ENCODE measurements around the gene PRKAG2. TPM values are rescaled to one million over a fixed set of nuclear protein-coding genes. Genes with fewer than 3 reads are reported as not detected.
A peak's percentile ranks its signal among the peaks of the same experiment; 100 is the strongest.

PRKAG2 gene
- total and polyA plus RNA-seq, 8 donors, result 19.9 to 302 (median 60.9) TPM

DNA sequence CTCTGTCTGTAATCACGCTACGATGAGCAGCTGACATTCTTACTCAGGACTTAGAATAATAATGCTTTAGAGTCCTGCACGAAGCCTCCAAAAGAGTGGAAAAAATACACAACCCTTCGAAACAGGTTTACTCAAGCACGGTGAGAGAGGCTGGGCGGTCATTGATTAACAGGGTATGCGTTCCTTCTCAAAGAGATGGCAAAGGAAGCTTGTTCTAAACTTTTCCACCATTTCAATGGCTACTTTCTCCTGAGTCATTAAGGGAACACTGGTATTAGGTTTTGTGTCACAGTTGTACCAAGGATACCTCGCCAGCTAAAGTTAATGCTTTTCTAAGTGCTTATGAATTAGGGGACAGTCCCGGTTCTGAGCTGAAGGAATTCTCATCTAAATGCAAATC, 215.3 kb downstream of the PRKAG2 start:
- Histone ChIP-seq H3K27ac (no peak overlapping the region), H3K27me3 (no peaks in the 10 kb centered on the region), H3K36me3 (peaks cover 0 to 1% (median 0%) of the 10 kb centered on the region in 4 donors), H3K9me3 (peaks cover 0 to 3% (median 0%) of the 10 kb centered on the region in 4 donors), H3K4me3 (no peak overlapping the region), H3K4me1 (peaks cover 0 to 24% (median 3%) of the 10 kb centered on the region in 4 donors)
- TF ChIP-seq, protein P1, sequence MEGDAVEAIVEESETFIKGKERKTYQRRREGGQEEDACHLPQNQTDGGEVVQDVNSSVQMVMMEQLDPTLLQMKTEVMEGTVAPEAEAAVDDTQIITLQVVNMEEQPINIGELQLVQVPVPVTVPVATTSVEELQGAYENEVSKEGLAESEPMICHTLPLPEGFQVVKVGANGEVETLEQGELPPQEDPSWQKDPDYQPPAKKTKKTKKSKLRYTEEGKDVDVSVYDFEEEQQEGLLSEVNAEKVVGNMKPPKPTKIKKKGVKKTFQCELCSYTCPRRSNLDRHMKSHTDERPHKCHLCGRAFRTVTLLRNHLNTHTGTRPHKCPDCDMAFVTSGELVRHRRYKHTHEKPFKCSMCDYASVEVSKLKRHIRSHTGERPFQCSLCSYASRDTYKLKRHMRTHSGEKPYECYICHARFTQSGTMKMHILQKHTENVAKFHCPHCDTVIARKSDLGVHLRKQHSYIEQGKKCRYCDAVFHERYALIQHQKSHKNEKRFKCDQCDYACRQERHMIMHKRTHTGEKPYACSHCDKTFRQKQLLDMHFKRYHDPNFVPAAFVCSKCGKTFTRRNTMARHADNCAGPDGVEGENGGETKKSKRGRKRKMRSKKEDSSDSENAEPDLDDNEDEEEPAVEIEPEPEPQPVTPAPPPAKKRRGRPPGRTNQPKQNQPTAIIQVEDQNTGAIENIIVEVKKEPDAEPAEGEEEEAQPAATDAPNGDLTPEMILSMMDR (IDR thresholded peaks at IDR 0.05), result no peak
- TF ChIP-seq POLR2A (IDR thresholded peaks at IDR 0.05), result no peak
- no peak for TF ChIP-seq EP300 (IDR thresholded peaks at IDR 0.05)
- TF ChIP-seq POLR2AphosphoS5 (IDR thresholded peaks at IDR 0.05), result no peak
- 87 to 97% (median 88%) methylated on average over 9 of the region's 9 CpGs for WGBS, 5 donors
- no peak for DNase-seq
- intact Hi-C loops (cut with DNase I; ENCODE audit: low total_unique reads), result no loop called here

DNA sequence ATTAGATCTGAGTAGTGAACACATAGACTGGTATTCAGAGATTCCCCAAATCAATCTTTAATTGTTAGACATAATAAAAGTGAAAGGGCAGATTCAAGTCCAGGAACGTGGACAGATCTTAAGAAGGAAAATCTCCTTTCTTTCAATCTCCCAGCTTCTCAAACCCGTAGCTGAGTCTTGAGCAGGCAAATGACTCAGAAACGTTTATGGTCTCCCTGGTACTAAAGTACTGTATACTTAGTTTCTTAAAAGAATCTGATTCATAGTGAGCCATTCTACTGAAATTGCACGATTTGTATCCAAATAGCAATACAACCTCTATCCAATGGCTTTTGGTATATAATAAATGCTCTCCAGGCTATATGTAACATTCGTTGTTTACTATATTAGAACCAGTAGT, 216.8 kb downstream of the PRKAG2 start:
- DNase-seq, result no peak
- no peaks in the 10 kb centered on the region for H3K9me3 ChIP-seq
- TF ChIP-seq POLR2A (IDR thresholded peaks at IDR 0.05) (no peak), EP300 (IDR thresholded peaks at IDR 0.05) (no peak), POLR2AphosphoS5 (IDR thresholded peaks at IDR 0.05) (no peak)
- TF ChIP-seq, protein P1 (IDR thresholded peaks at IDR 0.05), result no peak
- H3K27me3 ChIP-seq, result no peaks in the 10 kb centered on the region
- peaks cover 0 to 18% (median 3%) of the 10 kb centered on the region in 4 donors for H3K4me1 ChIP-seq
- H3K27ac ChIP-seq, result peak overlapping the region in 1 of 5 donors; percentile 41
- H3K4me3 ChIP-seq, result no peak overlapping the region
- no peaks in the 10 kb centered on the region for H3K36me3 ChIP-seq
- intact Hi-C loops (cut with DNase I; ENCODE audit: low total_unique reads), result no loop called here
- WGBS, 5 donors, result 84 to 87% (median 84%) methylated on average over 5 of the region's 5 CpGs

DNA sequence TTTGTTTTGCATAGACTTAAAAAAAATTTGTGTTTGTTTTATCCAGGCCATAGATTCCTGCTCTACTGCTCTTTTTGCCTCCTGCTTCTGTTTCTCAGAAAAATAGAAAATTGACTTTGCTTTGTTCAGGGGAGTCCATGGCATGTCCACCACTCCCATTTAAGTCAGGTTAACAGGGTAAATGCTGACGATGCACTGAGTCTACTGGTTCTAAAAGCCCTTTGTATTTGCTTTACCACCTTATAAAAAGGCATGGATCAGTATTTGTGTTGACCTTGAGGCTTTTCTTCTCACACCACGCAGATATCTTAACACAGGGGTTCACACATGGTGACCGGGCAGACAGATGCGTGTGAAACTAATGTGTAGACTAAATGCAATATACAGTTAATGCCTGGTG, 217.7 kb downstream of the PRKAG2 start:
- H3K36me3 ChIP-seq, result no peaks in the 10 kb centered on the region
- TF ChIP-seq POLR2AphosphoS5 (IDR thresholded peaks at IDR 0.05) (no peak), EP300 (IDR thresholded peaks at IDR 0.05) (no peak), POLR2A (IDR thresholded peaks at IDR 0.05) (no peak)
- TF ChIP-seq, protein P1 (IDR thresholded peaks at IDR 0.05), result no peak
- no peak for DNase-seq
- no peaks in the 10 kb centered on the region for H3K27me3 ChIP-seq
- intact Hi-C loops (cut with DNase I; ENCODE audit: low total_unique reads), result no loop called here
- H3K4me1 ChIP-seq, result peaks cover 0 to 15% (median 0%) of the 10 kb centered on the region in 4 donors
- no peak overlapping the region for H3K4me3 ChIP-seq
- 65 to 72% (median 70%) methylated on average over 4 of the region's 4 CpGs for WGBS, 5 donors
- H3K27ac ChIP-seq, result no peak overlapping the region
- no peaks in the 10 kb centered on the region for H3K9me3 ChIP-seq

DNA sequence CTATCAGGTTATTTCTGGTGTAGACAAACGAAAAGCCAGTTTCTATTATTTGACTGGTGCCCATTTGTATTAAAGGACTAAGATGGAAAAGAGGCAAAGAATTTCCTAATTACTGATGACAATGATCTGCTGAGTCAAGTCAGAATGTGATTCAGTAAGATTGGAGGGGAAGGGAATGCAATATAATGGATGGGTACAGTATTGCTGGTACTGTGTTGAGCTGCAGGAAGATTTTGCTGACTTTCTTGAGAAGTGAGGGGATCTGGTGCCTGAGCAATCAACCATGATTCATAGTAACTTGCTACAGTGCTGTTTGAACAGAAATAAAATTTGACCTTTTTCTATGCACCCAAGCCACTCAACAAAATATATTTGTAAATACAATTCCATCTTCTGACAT, 218.1 kb downstream of the PRKAG2 start:
- WGBS, 5 donors, result 79 to 89% (median 87%) methylated on average over 1 of the region's 1 CpG
- no peaks in the 10 kb centered on the region for H3K36me3 ChIP-seq
- intact Hi-C loops (cut with DNase I; ENCODE audit: low total_unique reads), result no loop called here
- no peak for DNase-seq
- no peak overlapping the region for H3K27ac ChIP-seq
- H3K4me1 ChIP-seq, result peaks cover 0 to 15% (median 0%) of the 10 kb centered on the region in 4 donors
- TF ChIP-seq POLR2AphosphoS5 (IDR thresholded peaks at IDR 0.05) (no peak), EP300 (IDR thresholded peaks at IDR 0.05) (no peak), POLR2A (IDR thresholded peaks at IDR 0.05) (no peak)
- TF ChIP-seq, protein P1 (IDR thresholded peaks at IDR 0.05), result no peak
- H3K4me3 ChIP-seq, result no peak overlapping the region
- no peaks in the 10 kb centered on the region for H3K9me3 ChIP-seq
- no peaks in the 10 kb centered on the region for H3K27me3 ChIP-seq
